ENCODE measurements around the gene MLLT6.

Gene MLLT6

DNA sequence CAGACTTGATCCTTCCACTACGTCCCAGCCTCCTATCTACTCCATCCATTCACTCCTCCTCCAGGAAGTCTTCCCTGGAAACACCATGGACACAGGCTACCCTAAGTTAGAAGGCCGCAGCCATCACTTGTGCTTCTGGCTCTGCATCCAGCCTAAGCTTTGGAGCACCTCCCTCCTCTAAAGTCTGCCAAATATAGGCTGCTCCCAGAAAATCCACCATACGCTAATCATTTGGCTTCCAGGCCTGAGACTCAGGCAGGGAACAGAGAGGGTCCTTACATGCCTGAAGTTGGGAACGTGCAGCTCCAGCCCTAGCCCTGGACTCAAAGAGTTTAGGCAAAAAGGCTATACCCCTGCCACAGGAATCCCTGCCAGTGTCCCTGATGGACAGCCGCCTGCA, 36.4 kb downstream of the MLLT6 start:
- in situ Hi-C loops (cut with HindIII; ENCODE audit: low sequenced_read_pairs) = no loop called here

DNA sequence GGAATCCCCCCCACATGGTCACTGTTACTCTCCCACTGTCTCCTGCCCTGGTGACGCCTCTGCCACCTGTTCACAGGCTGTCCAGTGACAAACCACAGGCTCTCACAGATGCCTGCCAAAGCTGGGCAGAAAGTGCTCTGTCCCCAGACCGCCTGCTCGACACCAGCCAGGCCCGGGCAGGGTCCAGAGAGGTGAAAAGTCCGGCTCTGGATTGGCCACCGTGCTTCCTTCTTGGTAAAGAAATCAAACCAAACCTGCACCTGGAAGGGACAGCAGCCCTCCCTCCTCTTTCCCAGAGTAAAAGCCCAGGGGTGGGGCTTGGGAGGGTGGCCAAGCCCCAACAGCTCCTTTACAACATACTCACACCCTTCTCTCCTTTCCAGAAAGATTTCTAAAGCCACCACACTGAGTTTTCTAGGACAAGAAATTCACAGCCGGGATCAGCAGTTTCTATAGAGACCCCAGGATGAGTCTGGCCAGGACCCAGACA, 36.9 kb downstream of the MLLT6 start:
- in situ Hi-C loops (cut with HindIII; ENCODE audit: low sequenced_read_pairs) = no loop called here

DNA sequence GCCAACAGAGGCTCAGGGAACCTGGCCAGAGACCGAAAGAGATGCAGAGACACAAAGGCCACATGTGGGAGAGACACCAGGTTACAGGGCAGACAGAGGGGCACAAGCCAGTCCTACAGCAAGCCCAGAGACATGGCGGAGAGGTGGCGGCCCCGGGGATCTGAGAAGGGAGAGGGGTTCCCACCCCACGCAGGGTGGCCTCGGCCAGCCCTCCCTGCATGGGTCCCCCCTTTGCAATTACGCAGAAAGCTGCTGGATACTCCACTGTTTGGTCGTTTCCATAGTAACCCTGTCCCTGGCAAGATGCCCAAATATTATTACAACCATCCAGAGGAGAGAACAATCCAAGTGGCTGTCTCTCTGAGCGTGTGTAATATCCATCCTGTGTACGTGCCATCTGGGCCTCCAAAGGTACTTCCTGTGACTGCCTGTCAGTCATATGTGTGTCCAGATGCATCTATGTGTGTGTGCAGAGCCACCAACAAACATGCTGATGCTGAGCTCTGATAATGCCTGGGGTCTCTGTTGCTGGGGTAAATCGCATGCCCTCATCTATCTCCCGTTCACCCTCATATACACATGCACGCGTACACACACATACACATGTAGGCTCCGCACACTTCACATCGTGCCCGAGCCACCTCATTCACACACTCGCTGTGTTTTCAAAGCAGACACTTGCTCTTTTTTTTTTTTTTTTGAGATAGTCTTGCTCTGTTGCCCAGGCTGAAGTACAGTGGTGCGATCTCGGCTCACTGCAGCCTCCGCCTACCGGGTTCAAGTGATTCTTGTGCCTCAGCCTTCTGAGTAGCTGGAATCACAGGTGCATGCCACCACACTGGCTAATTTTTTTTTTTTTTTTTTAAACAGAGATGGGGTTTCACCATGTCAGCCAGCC, 37.6 kb downstream of the MLLT6 start:
- in situ Hi-C loops (cut with HindIII; ENCODE audit: low sequenced_read_pairs) = no loop called here

DNA sequence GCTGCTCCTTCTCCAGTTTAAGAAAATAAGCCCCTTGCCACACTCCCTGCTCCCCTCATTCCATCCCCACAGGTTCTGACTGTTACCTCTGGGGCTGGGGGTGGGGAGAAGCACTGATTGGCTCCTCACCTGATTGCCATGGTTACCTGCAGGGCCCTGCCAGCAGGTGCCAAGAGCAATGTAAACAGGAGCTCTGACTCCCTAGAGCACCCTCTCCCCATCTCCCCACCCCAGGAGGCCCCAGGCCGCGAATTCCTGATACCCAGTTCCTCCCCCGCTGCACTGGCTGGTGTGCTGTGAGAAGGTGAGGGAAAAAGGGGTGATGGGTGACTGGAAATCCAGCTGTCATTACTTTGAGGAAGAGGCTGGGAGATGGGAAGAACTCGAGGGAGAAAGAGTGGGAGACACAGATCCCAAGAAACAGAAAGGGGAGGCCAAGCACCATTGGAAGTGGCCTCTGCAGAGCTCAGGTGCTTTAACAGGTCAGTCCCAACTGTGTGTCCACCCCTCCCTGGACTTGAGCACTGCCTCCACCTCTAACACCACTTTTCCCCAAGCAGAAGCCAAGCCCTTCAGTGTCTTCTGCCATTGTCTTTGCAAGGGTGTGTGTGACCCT, 38.6 kb downstream of the MLLT6 start:
- in situ Hi-C loops (cut with HindIII; ENCODE audit: low sequenced_read_pairs) = no loop called here

DNA sequence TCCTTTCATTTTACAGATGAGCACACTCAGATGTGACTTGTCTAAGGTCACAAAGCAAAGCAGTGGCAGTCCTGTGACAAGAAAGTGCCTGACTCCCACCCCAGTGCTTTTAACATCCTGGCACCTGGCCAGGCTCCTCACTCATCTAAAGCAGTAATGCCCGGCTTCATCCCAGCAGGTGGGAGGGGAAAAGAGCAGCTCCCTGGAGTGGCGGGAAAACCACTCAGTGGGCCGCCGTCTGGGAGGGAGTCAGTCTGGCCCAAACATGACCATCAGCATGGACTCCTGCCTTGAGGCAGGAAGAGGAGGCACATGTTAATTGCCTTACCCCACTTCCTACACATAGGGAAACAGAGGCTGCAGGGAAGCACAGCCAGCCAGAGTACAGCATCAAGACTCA, 40.5 kb downstream of the MLLT6 start:
- in situ Hi-C loops (cut with HindIII; ENCODE audit: low sequenced_read_pairs) = no loop called here

DNA sequence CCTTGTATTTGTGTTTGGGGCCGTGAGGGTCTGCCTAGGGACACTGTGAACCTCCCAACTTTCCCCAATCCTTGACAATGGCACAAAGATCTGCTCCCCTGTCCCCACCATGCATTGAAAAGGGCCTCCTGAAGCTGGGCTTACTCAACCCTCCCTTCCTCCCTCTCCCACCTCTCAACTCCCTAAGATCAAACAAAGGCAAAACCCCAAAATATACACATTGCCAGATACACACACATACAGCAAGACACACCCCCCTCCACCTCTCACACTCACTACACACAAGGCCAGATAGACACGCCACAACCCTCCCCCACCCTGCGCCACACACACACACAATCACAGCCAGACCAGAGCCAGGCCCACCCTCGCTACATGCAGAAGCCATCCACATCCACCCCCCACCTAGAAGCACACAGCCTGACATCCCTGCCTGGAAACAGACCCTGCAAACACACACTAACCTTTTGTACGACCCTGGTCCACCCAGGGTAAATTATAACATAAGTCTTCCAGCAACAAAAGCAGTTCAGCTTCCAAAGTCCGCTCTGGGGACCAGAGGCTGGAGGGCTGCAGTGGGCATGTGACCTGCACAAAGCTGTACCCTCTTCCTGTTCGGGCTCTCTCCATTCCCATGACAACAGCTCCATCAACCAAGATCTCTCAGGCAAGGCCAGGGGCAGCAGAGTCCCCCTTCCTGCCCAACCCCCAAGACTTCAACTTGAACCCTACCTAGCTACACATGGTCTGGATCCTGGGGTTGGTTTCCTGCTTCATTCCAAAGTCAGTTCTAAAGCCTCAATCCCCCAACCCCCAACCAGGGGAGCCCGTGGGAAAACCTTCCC, 41.2 kb downstream of the MLLT6 start:
- in situ Hi-C loops (cut with HindIII; ENCODE audit: low sequenced_read_pairs) = no loop called here

DNA sequence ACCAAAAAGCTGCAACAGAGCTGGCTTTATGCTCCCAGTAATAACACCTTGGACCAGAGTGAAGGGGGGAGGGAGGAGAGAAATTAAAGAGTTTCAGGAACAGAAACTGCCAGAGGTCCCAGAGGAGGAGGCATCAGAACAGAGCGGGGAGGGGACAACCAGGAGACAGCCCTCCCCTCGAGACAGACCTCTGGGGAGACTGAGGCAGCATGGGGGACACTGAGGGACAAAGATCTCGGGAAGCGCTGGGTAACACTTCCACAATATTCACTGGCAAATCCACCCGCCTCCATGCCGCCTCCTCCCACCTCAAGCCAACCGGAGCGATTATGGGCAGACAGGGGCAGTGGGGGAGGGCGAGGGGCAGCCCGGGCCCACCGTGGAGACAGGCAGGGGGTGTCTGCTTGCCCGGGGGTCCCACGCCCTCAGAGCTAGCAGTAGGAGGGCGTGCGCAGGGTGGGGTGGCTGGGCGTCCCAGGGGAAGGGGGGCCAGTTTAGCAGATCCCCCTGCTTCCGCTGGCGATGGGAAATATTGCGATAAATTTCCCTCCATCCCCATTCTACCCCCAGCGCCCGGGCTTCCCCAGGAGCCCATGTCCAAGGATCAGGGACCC, 41.9 kb downstream of the MLLT6 start:
- in situ Hi-C loops (cut with HindIII; ENCODE audit: low sequenced_read_pairs) = no loop called here

DNA sequence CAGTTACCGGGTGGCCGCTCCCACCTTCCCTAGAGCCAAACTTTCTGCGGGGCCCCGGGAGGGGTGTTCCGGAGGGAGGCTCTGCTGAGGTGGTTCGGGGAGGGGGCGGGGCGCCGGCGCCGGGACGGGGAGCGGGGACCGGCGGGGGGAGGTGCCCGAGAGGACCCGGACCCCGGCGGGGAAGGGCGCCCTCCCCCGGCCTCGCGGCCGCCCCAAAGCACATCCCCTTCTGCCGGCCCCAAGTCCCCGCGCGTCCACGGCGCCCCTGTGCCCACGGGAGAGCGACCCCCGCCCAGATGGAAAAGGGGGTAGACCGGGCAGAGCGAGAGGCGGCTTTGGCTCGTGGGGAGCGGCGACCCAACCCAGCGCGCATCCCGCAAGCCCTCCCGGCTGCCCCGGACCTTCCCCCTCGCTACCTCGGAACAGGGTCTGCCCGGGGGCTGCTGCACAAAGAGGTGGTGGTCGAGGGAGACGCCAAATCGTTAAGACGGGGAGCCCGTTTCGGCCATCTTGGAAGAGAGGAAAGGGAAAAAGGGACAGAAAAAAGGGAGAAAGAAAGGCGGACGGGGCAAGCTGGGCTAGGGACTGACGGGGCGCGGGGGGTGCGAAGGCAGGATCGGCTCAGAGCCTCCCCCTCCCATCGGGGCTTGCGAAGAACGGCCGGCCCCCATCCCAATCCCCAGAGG, 42.5 kb downstream of the MLLT6 start:
- in situ Hi-C loops (cut with HindIII; ENCODE audit: low sequenced_read_pairs) = no loop called here

DNA sequence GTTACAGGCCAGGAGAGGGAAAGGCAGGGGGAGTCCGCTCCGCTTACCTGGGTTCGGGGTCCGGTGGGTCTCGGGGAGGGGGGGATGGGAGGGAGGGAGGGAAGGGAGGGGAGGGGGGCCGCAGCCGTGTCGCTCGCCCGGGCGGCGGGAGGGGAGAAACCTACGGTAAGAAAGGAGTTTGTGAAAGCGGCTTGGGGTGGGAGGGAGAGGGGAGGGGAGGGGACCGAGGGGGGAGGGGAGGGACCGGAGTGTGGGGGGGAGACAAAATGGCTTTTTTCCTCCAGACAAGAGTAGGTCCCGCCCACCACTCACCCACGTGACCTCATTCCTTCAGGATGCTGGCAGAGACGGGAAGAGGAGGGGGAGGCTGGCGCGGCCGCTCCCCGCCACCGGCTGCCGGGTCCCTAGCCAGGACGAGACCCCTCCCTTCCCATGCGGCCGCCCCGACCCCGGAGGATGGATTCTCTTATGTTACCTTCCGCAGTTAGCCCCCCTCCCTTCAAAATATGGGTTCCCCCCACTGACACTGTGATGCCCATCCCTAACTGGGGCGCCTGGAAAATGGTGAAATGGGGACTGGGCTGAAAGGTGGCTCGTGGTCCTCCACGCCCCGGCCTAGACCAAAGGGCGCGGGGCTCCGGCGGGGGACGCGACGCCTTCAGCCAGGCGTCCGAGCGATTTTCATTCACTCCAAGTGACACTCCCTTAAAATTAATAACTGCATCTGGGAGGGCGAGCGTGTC, 43.2 kb downstream of the MLLT6 start, which contains the start of gene PCGF2:
Gene PCGF2 (minus strand): TSS at position 188 of the 743 bp plus-strand sequence. CDS start 7,934 bp downstream, outside the sequence.
- in situ Hi-C loops (cut with HindIII; ENCODE audit: low sequenced_read_pairs) = no loop called here

DNA sequence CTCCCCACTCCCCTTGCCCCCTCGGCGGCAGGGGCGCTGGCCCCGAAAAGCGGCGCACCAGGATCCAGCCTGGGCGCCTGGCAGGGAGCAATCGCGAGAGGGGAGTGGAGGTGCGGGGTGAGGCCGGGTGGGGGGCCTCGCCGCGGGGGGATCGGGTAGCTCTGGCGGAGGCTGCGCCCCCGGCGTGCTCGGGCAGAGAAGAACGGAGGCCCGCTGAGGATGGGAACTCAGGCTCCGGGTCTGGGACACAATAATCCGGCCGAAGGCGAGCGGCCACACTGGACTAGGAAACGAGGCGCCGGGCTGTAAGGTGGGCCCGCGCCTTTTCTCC, 43.8 kb downstream of the MLLT6 start:
- in situ Hi-C loops (cut with HindIII; ENCODE audit: low sequenced_read_pairs) = no loop called here

DNA sequence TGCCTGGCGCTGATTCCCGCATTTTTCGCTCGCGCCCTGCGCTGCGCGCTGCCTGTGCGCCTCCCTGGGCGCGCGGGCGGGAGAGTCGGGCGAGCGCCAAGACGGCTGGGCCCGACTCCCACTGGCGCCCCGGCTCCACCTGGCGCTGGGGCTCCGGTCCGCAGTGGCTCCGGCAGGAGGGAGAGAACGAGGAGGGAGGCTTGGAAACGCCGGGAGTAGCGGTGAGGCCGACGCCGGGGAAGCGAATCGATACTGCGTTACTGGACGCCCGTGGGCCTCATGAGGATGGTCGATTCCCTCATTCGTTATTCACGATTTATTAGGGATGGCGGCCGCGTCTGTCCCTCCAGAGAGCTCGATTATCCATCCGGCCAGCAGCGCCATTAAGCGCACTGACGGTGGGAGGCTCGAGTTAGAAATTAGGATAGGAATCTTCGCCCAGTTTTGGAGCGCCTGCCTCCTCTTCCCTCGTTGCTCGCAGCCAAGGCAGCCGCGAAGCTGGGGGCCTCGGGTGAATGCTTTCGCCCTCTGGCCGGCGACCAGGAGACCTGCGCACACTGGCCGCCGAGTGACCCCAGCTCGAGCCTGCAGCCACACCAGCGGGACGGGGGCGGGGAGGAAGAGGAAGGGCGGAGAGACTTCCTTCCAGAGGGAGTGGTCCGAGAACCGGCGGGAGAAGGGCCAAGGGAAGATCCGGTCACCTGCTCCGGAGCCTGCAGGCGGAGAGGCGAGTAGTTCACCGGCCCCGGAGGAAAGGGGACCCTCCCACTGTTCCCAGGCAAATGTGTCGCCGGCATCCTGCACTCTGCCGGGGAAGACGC, 44.4 kb downstream of the MLLT6 start:
- in situ Hi-C loops (cut with HindIII; ENCODE audit: low sequenced_read_pairs) = no loop called here

DNA sequence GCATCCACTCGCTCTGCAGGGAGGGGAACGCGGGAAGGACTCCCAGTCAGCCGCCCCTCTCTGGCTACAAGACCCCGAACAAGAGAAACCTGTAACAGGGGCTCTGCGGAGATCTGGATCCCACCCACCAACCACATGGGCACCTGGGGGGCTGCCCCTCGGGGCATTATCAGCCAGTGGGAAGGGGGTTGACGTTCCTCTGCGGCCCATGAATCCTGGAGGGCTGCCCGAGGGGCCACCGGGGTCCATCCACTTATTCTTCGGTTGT, 44.9 kb downstream of the MLLT6 start:
- in situ Hi-C loops (cut with HindIII; ENCODE audit: low sequenced_read_pairs) = no loop called here

DNA sequence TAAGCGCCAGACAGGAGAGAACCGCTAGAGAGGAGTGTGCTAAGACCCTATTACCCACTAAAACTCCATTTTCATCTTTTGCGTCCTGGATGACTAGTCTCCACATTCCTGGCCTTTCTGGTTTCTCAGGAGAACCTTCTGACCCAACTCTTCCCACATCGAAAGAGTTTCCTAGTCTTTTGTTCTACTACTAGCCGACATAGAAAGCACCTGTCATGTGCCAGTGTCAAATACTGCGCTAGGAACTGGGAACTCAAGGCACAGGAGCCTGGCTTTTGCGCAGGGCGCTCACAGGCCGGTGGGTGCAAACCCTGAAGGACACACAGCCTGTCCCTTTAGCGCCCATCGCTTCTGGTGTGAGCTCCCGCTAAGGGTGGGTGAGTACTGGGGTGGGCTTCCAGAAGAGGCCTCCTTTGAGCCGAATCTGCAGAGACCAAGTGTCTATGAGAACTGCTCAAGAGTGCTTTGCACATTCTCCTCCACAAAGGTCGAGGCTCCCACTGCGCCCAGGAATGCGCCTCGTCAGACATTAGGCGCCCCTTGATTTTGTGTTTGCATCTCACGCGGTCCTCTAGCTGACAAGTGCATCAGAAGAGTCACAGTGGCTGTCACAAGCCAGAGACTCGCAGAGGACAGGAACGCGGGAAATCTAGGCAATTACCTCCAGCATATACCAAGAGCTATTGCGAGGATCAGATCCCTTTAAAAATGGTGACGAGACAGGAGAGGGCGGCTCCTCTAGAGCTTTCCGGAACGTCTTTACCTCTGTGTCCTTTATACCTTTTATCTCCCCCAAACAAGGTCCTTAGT, 45.4 kb downstream of the MLLT6 start:
- in situ Hi-C loops (cut with HindIII; ENCODE audit: low sequenced_read_pairs) = no loop called here

DNA sequence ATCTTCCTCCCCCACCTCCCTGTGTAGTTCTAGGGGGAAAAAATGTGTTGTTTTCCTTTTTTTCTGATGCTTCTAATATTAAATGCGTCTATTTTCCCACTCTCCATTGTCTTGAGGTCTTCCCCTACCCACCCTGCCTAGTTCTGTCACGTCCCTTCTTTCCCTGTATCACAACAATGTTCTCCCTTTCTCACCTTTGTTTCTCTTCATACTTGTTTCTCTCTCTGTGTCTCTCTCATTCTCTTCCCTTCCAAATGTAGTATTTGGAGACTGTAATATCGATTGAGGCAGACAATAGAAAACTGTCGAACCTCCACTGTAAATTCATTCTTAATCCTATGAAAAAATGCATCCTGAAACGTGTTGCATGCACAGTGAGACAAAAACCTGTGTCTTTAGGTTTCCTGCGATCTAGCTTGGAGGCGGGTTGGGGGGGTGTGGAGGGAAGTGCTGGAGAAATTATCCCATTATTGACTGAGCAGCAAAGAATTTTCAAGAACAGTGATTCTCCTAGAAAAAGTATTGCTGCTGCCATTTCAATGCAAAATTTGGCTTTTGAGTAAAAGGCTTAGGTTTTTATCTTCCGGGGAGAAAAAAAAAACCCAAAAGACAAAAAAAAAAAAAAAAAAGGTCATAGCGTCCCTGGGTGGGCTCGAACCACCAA, 46.2 kb downstream of the MLLT6 start:
- in situ Hi-C loops (cut with HindIII; ENCODE audit: low sequenced_read_pairs) = no loop called here

DNA sequence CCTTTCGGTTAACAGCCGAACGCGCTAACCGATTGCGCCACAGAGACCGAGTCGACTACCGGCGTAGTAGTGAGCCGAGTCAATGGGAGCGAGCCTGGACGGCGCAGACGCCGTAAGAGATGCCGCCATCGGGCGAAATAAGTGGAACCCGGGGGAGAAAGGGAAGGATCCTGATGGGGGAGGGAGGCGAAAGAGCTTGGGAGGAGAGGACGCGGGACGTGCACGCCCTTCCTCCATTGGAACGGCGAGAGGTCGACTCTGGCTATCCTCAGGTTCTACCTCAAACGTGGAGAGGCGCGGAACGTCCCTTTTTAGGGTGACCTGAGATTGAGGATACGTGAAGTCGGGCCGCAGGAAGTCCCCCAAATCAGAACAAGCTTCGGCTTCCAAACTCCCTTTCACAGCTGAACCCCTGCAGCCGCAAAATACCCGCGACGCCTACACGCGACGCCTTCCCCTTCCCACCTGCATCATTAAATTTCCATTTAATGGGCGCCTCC, 46.8 kb downstream of the MLLT6 start:
- in situ Hi-C loops (cut with HindIII; ENCODE audit: low sequenced_read_pairs) = no loop called here

DNA sequence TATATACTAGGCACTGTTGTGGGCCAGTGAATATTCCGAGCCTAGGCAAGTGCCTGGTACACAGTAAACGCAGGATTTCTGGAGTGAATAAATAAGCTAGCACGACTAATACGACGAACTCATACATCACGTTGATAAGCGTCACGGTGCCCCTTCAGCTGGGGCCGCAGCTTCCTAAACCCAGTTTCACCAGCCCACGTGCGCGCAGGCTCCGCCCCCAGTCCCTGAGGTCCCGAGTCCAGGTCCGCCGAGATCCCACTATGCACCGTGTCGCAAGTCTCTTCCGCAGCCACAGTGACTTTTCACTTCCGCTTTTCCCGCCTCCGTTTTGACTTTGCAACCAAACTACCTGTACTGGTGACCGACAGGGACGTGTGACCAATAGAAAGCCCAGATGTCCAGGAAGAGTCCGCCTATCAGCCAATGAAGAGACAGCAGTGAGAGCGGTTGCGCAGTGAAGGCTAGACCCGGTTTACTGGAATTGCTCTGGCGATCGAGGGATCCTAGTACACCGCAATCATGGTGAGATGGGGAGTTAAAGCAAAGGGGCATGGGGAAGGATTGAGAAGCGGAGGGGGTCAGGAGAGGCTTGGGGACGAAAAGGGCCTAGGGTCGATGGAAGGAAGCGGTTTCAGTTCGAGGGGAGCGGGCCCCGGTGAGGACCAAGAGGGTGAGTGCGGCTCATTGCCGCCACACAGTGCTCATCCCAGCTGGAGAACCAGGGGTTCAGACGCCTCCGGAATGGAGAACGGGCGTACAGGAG, 47.4 kb downstream of the MLLT6 start, which contains the start of gene PSMB3:
Gene PSMB3 (plus strand): TSS at position 434 of the 763 bp plus-strand sequence. CDS start 86 bp downstream, at position 520.
- in situ Hi-C loops (cut with HindIII; ENCODE audit: low sequenced_read_pairs) = no loop called here

DNA sequence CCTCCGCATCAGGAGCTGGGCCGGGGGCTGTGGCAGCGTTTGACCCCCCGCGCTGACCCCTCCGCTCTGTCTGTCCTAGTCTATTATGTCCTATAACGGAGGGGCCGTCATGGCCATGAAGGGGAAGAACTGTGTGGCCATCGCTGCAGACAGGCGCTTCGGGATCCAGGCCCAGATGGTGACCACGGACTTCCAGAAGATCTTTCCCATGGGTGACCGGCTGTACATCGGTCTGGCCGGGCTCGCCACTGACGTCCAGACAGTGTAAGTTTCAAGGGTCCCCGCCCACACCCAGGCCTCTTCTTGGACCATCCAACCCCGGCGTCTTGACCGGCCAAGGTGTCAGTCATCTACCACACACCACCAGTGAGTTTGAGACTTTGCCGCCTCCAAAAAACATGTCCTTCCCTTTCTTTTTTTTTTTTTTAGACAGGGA, 48.0 kb downstream of the MLLT6 start:
- in situ Hi-C loops (cut with HindIII; ENCODE audit: low sequenced_read_pairs) = no loop called here

Data from DLD1 (cell line).